Daoy (cell line): ENCODE results near the gene SULT1E1. TPM values are rescaled to one million over a fixed set of nuclear protein-coding genes. Genes with fewer than 3 reads are reported as not detected.

Experiments used
- DNase-seq: peaks from one replicate; pipeline ENCODE4 v3.0.0-alpha.2; 2015; ENCODE audit warnings: low read depth
- total RNA-seq: library from RNA; depleted of rRNA; stranded (reverse); fragments of >200 nt; shearing (Covaris generic); gene quantifications from 2 replicates; pipeline ENCODE4 v1.2.3, GENCODE V29; 2014; rRNA removed

The SULT1E1 gene
- total RNA-seq, 1 experiment from 2014 or later, result 1.3 TPM

GRCh38 chr4:69793732-69794131 is 66.2 kb downstream of the SULT1E1 start:
- no peak for DNase-seq

Other genes with a start within 250 kb of the SULT1E1 start
- not detected in 2 replicates for gene UGT2A2, start 220.5 kb downstream of the SULT1E1 start, total RNA-seq
- gene UGT2A1, start 206.9 kb downstream of the SULT1E1 start, total RNA-seq, result not detected in 2 replicates
- 0.63 and 0.74 TPM in 2 replicates for gene SULT1B1, start 99.5 kb downstream of the SULT1E1 start, total RNA-seq
- not detected in 2 replicates for gene CSN1S1, start 70.9 kb upstream of the SULT1E1 start, total RNA-seq
- gene CSN2, start 105.6 kb upstream of the SULT1E1 start, total RNA-seq, result not detected in 2 replicates
- not detected in 2 replicates for gene STATH, start 135.8 kb upstream of the SULT1E1 start, total RNA-seq
- gene HTN3, start 168.3 kb upstream of the SULT1E1 start, total RNA-seq, result not detected in 2 replicates
- not detected in 2 replicates for gene HTN1, start 190.3 kb upstream of the SULT1E1 start, total RNA-seq